GDM1 (cell line): ENCODE measurements around the gene THRA.
A peak's percentile ranks its signal among the peaks of the same experiment; 100 is the strongest.
"Not testable (repeated sequence)": the region's sequence is repeated elsewhere in the genome, so short reads cannot be mapped to it uniquely, and the experiment has no call there.

ENCODE experiments used
- DNase-seq: peaks from one replicate; lab custom pipeline; 2025; lab: John Stamatoyannopoulos, UW

The THRA gene

GRCh38 chr17:40113110-40113906 lies 50.5 kb downstream of the THRA start:
- DNase-seq = peak; percentile 91

GRCh38 chr17:40113907-40114245 lies 51.1 kb downstream of the THRA start:
- DNase-seq = no peak

GRCh38 chr17:40115101-40115436 lies 52.3 kb downstream of the THRA start:
- DNase-seq = no peak

- DNase-seq = peak; percentile 68
Measured at GRCh38 chr17:40121181-40122135, 58.7 kb downstream of the THRA start, which contains the start of gene MSL1. Gene MSL1, plus strand, starts transcription at chr17:40121971. Its CDS starts 642 bp downstream, at chr17:40122613.

- DNase-seq = no peak
Measured at GRCh38 chr17:40122136-40122998, 59.6 kb downstream of the THRA start.

- DNase-seq = peak; percentile 27
Measured at GRCh38 chr17:40122999-40123810, 60.4 kb downstream of the THRA start.

- DNase-seq = no peak
Measured at GRCh38 chr17:40123811-40124114, 61.0 kb downstream of the THRA start.

GRCh38 chr17:40124279-40125141 lies 61.7 kb downstream of the THRA start:
- no peak for DNase-seq

- no peak for DNase-seq
Measured at GRCh38 chr17:40129498-40129897, 66.7 kb downstream of the THRA start.

GRCh38 chr17:40130352-40131042 lies 67.7 kb downstream of the THRA start:
- DNase-seq = no peak

GRCh38 chr17:40134184-40134583 lies 71.4 kb downstream of the THRA start:
- DNase-seq = no peak

GRCh38 chr17:40135817-40136216 lies 73.1 kb downstream of the THRA start:
- no peak for DNase-seq

GRCh38 chr17:40139566-40140058 lies 76.8 kb downstream of the THRA start:
- DNase-seq = no peak

- DNase-seq = not testable (repeated sequence)
Measured at GRCh38 chr17:40143166-40143565, 80.4 kb downstream of the THRA start.
